IPS-18c (cell line): ENCODE data around the gene PVALB.

Source experiments
- H3K4me3 ChIP-seq: 2 replicates; pipeline ENCODE4 v1.7.0; 2013; ENCODE audit warnings: low read depth, mild to moderate bottlenecking, low read length, moderate library complexity; ENCODE audit not compliant: insufficient read depth
- H3K9me3 ChIP-seq: one replicate; pipeline ENCODE4 v1.6.1; 2013; ENCODE audit warnings: mild to moderate bottlenecking, low read length, moderate library complexity; ENCODE audit not compliant: control insufficient read depth, insufficient read depth

The PVALB gene

GRCh38 chr22:36816636-36817524 lies at the start of gene PVALB:
Gene PVALB (minus strand): TSS chr22:36817035. CDS start chr22:36817005, 30 bp downstream.
- Histone ChIP-seq H3K9me3 (no peaks in the 10 kb centered on the region), H3K4me3 (peak within 1 kb of the TSS; percentile 54)

DNA sequence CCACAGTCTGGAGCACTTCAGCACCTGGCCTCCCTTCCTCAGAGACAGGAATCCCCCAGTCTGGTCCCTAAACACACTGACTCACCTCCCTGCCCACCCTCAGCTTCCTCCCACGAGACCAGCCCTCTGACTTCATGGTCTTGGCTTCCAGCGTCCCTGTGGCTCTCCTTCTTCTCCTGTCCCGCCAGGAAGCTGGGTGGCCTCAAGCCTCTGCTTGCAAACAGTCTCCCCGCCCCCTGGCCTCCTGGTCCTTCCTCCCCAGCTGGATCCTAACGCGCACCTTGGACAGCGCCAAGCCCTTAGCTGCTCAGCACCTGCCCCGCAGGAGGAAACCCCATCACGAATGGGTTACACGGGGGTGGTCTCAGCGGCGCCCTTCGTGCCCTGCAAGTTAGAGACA lies 48.5 kb upstream of the PVALB start:
- no peak overlapping the region for H3K4me3 ChIP-seq

DNA sequence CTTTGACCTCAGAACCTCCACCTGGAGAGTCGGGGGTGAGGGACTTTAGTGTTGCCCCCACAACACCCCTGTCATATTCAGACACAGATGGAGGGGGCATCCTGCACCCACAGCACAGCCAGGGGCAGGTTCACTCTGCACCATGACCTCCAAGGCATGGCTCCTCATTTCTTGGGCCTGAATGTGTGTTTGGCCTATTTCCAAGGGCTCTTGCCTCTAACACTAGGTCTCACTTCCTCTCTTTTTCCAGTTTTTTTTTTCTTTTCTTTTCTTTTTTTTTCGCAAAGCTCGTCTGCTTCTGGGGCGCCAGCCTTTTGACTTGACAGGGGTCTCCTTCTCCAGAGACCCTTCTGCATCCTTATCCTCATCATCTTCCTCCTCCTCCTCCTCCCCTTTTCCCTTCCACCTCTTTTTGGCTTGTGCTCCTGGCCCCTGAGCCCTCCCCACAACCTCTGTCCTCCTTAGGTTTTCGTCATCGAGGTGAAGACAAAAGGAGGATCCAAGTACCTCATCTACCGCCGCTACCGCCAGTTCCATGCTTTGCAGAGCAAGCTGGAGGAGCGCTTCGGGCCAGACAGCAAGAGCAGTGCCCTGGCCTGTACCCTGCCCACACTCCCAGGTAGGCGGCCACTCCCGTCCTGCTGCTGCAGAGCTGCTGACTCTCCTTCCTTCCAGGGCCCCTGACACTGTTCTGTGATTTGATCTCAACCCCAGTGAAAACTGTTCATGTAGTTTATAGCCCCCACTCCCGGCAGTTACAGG lies 47.8 kb upstream of the PVALB start:
- H3K4me3 ChIP-seq, result no peak overlapping the region

More for the DNA sequence above, 48.5 kb upstream of the PVALB start:
- H3K9me3 ChIP-seq, result no peaks in the 10 kb centered on the region

GRCh38 chr22:36863979-36864378 lies 47.1 kb upstream of the PVALB start:
- no peaks in the 10 kb centered on the region for H3K9me3 ChIP-seq

More for the DNA sequence above, 47.8 kb upstream of the PVALB start:
- H3K9me3 ChIP-seq, result no peaks in the 10 kb centered on the region

GRCh38 chr22:36863281-36863680 lies 46.4 kb upstream of the PVALB start:
- Histone ChIP-seq H3K9me3 (no peaks in the 10 kb centered on the region), H3K4me3 (no peak overlapping the region)

More at GRCh38 chr22:36863979-36864378, 47.1 kb upstream of the PVALB start:
- no peak overlapping the region for H3K4me3 ChIP-seq

- no peak overlapping the region for H3K4me3 ChIP-seq
- no peaks in the 10 kb centered on the region for H3K9me3 ChIP-seq
Measured at GRCh38 chr22:36862251-36863242, 45.7 kb upstream of the PVALB start.

- H3K9me3 ChIP-seq, result no peaks in the 10 kb centered on the region
- H3K4me3 ChIP-seq, result no peak within 1 kb of the TSS
Measured at GRCh38 chr22:36860821-36861659, 44.2 kb upstream of the PVALB start, which contains the start of gene NCF4. Gene NCF4 (plus strand): TSS chr22:36861006. CDS start chr22:36861172, 166 bp downstream.

- H3K4me3 ChIP-seq, result no peak overlapping the region
- H3K9me3 ChIP-seq, result no peaks in the 10 kb centered on the region
Measured at GRCh38 chr22:36860438-36860820, 43.6 kb upstream of the PVALB start.

GRCh38 chr22:36860017-36860416 lies 43.2 kb upstream of the PVALB start:
- Histone ChIP-seq H3K4me3 (no peak overlapping the region), H3K9me3 (no peaks in the 10 kb centered on the region)

- no peak overlapping the region for H3K4me3 ChIP-seq
- no peaks in the 10 kb centered on the region for H3K9me3 ChIP-seq
Measured at GRCh38 chr22:36858966-36859365, 42.1 kb upstream of the PVALB start.

GRCh38 chr22:36858156-36858555 lies 41.3 kb upstream of the PVALB start:
- H3K9me3 ChIP-seq, result peaks cover 2% of the 10 kb centered on the region
- H3K4me3 ChIP-seq, result no peak overlapping the region

DNA sequence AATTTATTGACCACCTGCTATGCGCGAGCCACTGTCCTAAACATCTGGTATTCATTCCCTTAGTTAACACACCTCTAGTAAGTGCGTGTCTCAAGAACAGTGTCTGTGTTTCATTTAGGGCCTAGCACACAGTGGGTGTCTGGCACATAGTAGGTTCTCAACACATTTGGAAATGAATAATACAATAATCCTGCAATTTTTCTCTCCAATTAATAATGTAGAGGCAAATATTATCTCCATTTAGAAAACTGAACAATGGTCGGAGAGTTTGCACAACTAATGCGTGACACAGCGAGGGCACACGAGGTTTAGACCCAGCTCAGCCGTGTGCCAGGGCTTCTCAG lies 39.9 kb upstream of the PVALB start:
- Histone ChIP-seq H3K9me3 (peaks cover 4% of the 10 kb centered on the region), H3K4me3 (no peak overlapping the region)

DNA sequence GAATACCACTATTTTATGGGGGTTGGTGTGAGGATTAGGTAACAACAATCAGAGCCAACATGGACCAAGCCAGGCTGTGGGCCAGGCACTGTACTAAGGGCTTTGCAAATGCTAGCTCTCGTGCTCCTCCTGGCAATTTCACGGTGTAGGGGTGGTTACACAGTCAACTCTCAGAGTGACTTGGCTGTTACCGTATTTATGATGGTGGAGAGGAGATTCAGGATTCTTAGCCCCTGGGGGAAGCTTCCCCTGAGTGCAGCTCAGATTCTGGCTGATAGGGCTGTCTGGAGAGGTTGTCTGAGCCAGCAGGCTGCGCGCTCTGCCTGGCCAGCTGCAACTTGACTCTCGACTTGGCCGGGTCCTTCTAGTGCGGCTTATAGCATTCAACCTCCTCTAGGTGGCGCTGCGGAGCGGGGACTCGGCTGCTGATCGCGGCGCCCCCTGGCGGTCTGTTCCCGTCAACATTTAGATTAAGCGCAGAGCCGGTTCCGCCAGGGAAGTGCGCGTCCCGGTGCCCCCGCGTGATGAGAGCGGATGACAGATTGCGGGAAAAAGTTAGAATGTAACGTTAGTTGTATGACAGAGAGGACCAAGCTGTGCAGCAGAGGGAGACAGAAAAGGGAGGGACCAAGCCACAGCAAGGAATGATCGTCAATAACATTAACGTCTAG lies 39.4 kb upstream of the PVALB start:
- H3K4me3 ChIP-seq, result no peak overlapping the region
- peaks cover 4% of the 10 kb centered on the region for H3K9me3 ChIP-seq

GRCh38 chr22:36855478-36855877 lies 38.6 kb upstream of the PVALB start:
- no peak overlapping the region for H3K4me3 ChIP-seq
- peaks cover 4% of the 10 kb centered on the region for H3K9me3 ChIP-seq

DNA sequence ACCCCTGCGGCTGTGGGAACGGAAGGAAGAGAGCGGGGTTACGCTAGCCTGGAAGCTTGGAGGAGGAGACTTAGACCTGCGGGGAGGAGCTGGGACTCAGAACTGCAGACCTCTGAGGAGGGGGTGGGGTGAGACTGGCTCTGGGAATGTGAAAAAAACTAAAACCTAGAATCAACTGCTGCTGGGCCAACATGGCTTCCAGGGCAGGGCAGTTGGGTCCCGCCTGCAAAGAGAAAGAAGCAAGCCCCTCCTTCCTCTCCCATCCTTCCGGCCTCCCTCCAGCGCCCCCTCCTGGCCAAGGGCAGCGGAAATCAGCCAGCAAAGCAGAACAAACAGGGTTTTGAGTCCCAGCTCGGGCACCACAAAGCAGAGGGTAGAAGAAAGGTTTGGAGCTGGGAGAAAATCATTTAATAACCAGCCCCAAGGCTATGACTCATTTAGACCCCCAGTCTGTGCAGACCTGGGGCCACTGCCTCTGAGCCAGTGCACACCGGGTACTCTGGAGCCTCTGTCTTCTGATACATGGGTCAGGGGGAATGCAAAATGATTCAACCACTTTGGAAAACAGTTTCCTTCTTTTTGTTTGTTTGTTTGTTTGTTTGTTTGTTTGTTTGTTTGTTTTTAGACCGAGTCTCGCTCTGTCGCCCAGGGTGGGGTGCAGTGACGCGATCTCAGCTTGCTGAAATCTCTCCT lies 36.7 kb upstream of the PVALB start:
- H3K9me3 ChIP-seq, result peaks cover 4% of the 10 kb centered on the region
- no peak overlapping the region for H3K4me3 ChIP-seq
